ENCODE data around the gene PSME4.

DNA sequence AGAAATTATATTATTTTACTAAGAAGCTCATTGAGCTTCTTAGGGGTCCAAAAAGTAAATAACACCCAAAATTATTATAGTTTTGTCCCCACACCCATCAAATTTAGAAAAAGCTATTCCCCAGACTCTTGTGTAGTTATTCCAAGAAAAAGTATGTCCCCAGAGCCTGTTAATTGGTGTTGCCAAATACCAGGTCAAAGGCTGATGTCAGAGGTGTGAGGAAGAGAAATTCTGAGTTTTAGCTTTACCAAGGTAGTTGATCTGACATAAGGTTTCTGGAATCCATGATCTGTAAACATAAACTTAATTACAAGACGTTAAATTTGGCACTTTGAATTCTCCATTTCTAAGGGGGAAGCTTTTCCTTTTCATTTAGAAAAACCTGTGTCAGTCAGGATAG is 29.3 kb upstream of the PSME4 start:
- no peak for TF ChIP-seq POLR2A (IDR thresholded peaks at IDR 0.05)
- no peak for TF ChIP-seq EP300 (IDR thresholded peaks at IDR 0.05; ENCODE audit: low read depth)
- TF ChIP-seq, protein P1, sequence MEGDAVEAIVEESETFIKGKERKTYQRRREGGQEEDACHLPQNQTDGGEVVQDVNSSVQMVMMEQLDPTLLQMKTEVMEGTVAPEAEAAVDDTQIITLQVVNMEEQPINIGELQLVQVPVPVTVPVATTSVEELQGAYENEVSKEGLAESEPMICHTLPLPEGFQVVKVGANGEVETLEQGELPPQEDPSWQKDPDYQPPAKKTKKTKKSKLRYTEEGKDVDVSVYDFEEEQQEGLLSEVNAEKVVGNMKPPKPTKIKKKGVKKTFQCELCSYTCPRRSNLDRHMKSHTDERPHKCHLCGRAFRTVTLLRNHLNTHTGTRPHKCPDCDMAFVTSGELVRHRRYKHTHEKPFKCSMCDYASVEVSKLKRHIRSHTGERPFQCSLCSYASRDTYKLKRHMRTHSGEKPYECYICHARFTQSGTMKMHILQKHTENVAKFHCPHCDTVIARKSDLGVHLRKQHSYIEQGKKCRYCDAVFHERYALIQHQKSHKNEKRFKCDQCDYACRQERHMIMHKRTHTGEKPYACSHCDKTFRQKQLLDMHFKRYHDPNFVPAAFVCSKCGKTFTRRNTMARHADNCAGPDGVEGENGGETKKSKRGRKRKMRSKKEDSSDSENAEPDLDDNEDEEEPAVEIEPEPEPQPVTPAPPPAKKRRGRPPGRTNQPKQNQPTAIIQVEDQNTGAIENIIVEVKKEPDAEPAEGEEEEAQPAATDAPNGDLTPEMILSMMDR (IDR thresholded peaks at IDR 0.05): no peak
